Suprapubic skin (tissue), 4 donors: ENCODE data around the gene PHACTR4.

Experiments used
- CTCF ChIP-seq, 2 donors: fragments of 200-600 bp in 1 of 2; fragments of 450-650 bp in 1 of 2; sonication (generic) in 1 of 2; IDR thresholded peaks; one replicate each; pipeline ENCODE4 v1.5.1; 2016 to 2019; ENCODE audit warnings: antibody characterized with exemption in 2 of 2, mild to moderate bottlenecking in 1 of 2, moderate library complexity in 1 of 2
- POLR2A ChIP-seq, 2 donors: fragments of 450-650 bp; IDR thresholded peaks; one replicate each; pipeline ENCODE4 v1.6.1; 2017; ENCODE audit warnings: antibody characterized with exemption in 2 of 2, mild to moderate bottlenecking in 2 of 2, moderate library complexity in 2 of 2
- POLR2AphosphoS5 ChIP-seq, 3 donors: sonication (generic); formaldehyde crosslinking; IDR thresholded peaks; one replicate each; pipeline ENCODE4 v1.6.1; 2017; ENCODE audit warnings: antibody characterized with exemption in 3 of 3

GRCh38 chr1:28466226-28466778 lies 96.8 kb downstream of the PHACTR4 start:
- TF ChIP-seq CTCF (IDR thresholded peaks at IDR 0.05): no peak
- no peak for TF ChIP-seq POLR2AphosphoS5 (IDR thresholded peaks at IDR 0.05)
- no peak for TF ChIP-seq POLR2A (IDR thresholded peaks at IDR 0.05)
